Naive thymus-derived CD4-positive, alpha-beta T cell (primary cell): ENCODE data around the gene AP4E1. TPM values are rescaled to one million over a fixed set of nuclear protein-coding genes. Genes with fewer than 3 reads are reported as not detected.

Experiments
- ATAC-seq: fragments of 150-1000 bp; cut with Tn5 transposase; 2 replicates; pipeline ENCODE4 v1.10.0; 2021; ENCODE audit warnings: mild to moderate bottlenecking, moderate library complexity
- CTCF ChIA-PET: fragments of 350-600 bp; sonication (Branson Sonifier 250); formaldehyde crosslinking; loops from one replicate; lab custom pipeline; 2021; ENCODE audit warnings: antibody characterized with exemption; lab: Charles Lee
- POLR2A ChIA-PET: fragments of 350-600 bp; sonication (Branson Sonifier 250); formaldehyde crosslinking; loops from one replicate; lab custom pipeline; 2021; ENCODE audit warnings: antibody characterized with exemption, inconsistent platforms; lab: Charles Lee
- DNase-seq, 9 donors: peaks; one replicate each; pipeline versions ENCODE4 v3.0.0 to v3.0.0-alpha.2; 2020 to 2022; ENCODE audit warnings: mixed read lengths in 1 of 9
- H3K27ac ChIP-seq: one replicate; pipeline ENCODE4 v1.7.0; 2013; ENCODE audit warnings: mild to moderate bottlenecking, low read depth, low read length, moderate library complexity
- H3K27me3 ChIP-seq, 2 donors: one replicate each; pipeline ENCODE4 v1.7.0; 2013; ENCODE audit warnings: low read length in 2 of 2, mild to moderate bottlenecking in 2 of 2, moderate library complexity in 2 of 2; ENCODE audit not compliant: control insufficient read depth in 2 of 2, insufficient read depth in 2 of 2
- H3K36me3 ChIP-seq, 3 experiments: 1 replicate in 2 of 3; 2 replicates in 1 of 3; pipeline ENCODE4 v1.7.0; 2013; ENCODE audit warnings: low read length in 3 of 3, mild to moderate bottlenecking in 3 of 3, moderate library complexity in 1 of 3; ENCODE audit not compliant: insufficient read depth in 3 of 3, control insufficient read depth in 2 of 3
- H3K4me1 ChIP-seq, 2 donors: one replicate each; pipeline ENCODE4 v1.7.0; 2013; ENCODE audit warnings: low read length in 2 of 2, mild to moderate bottlenecking in 2 of 2, moderate library complexity in 1 of 2; ENCODE audit not compliant: control insufficient read depth in 2 of 2, insufficient read depth in 2 of 2
- H3K4me3 ChIP-seq: 2 replicates; pipeline ENCODE4 v1.7.0; 2013; ENCODE audit warnings: mild to moderate bottlenecking, low read length
- H3K9me3 ChIP-seq, 3 experiments: 1 replicate in 2 of 3; 2 replicates in 1 of 3; pipeline ENCODE4 v1.7.0; 2013; ENCODE audit warnings: low read length in 3 of 3; ENCODE audit not compliant: control insufficient read depth in 2 of 3
- H3K27ac Mint-ChIP-seq, 9 donors: one replicate each; pipeline ENCODE4 v1.8.0; 2020 to 2022; ENCODE audit warnings: mixed read lengths in 9 of 9, mild to moderate bottlenecking in 8 of 9, moderate library complexity in 5 of 9, inconsistent platforms in 2 of 9
- H3K27me3 Mint-ChIP-seq, 5 donors: one replicate each; pipeline ENCODE4 v1.8.0; 2021 to 2022; ENCODE audit warnings: mixed read lengths in 5 of 5, mild to moderate bottlenecking in 1 of 5
- H3K36me3 Mint-ChIP-seq, 5 donors: one replicate each; pipeline ENCODE4 v1.8.0; 2020 to 2022; ENCODE audit warnings: mixed read lengths in 5 of 5, mild to moderate bottlenecking in 3 of 5, inconsistent platforms in 1 of 5
- H3K4me1 Mint-ChIP-seq, 7 donors: one replicate each; pipeline ENCODE4 v1.8.0; 2020 to 2022; ENCODE audit warnings: mixed read lengths in 7 of 7, mild to moderate bottlenecking in 3 of 7, inconsistent platforms in 1 of 7
- H3K4me3 Mint-ChIP-seq, 10 donors: one replicate each; pipeline ENCODE4 v1.8.0; 2020 to 2022; ENCODE audit warnings: mild to moderate bottlenecking in 10 of 10, mixed read lengths in 10 of 10, moderate library complexity in 6 of 10, inconsistent platforms in 2 of 10
- H3K9me3 Mint-ChIP-seq, 11 donors: one replicate each; pipeline ENCODE4 v1.8.0; 2020 to 2022; ENCODE audit warnings: mixed read lengths in 11 of 11, mild to moderate bottlenecking in 4 of 11, inconsistent platforms in 1 of 11, moderate library complexity in 1 of 11
- intact Hi-C, 2 donors: fragments of 100-400 bp; cut with micrococcal nuclease; formaldehyde crosslinking; loops; one replicate each; pipeline ENCODE4 v1.15.1; 2023
- polyA plus RNA-seq, 2 donors: library from polyadenylated mRNA; unstranded; fragments of 300-500 nt; fragmentation: Illumina TruSeq; gene quantifications; one replicate each; pipeline ENCODE4 v1.2.3, GENCODE V29; 2021
- total RNA-seq, 6 experiments: library from RNA in 5 of 6; stranded (reverse) in 5 of 6; gene quantifications; 1 replicate in 5 of 6; 2 replicates in 1 of 6; pipeline ENCODE4 v1.2.3 and lab custom pipeline; 2021 to 2026

The AP4E1 gene
- 10 to 100 TPM in 4 of 5 experiments, 1 to 10 TPM in 1; 9.9 to 13.8 (median 12.5) TPM for total RNA-seq
- polyA plus RNA-seq, result 1 to 10 TPM; 3.0 to 5.4 TPM
- total RNA-seq (lab: John Stamatoyannopoulos, UW), result 25.2 reads per million, percentile 56 among the genes with 10 or more reads in this experiment

GRCh38 chr15:50908209-50909009 is at the start of gene AP4E1:
AP4E1 (plus strand) TSS chr15:50908683; CDS start chr15:50908779, 96 bp downstream.
- POLR2A ChIA-PET, result interaction anchor here (0.6 to 1.7 kb wide), 12 partner anchors 10 to 1753 kb away, joined by 3 to 8 read pairs (median 3); partner anchors contain the start of genes COPS2 and USP8
- Mint-ChIP-seq H3K9me3 (peaks cover 0 to 1% (median 0%) of the 10 kb centered on the region in 11 donors), H3K27ac (peak within 1 kb of the TSS; percentile 93 to 99 (median 98)), H3K36me3 (peaks cover 0 to 11% (median 10%) of the 10 kb centered on the region in 5 donors), H3K4me1 (peaks cover 11 to 35% (median 30%) of the 10 kb centered on the region in 7 donors), H3K27me3 (no peaks in the 10 kb centered on the region), H3K4me3 (peak within 1 kb of the TSS; percentile 89 to 99 (median 96))
- H3K4me1 ChIP-seq, result peaks cover 4% of the 10 kb centered on the region in 2 donors
- peaks cover 0 to 19% (median 0%) of the 10 kb centered on the region in 3 experiments for H3K36me3 ChIP-seq
- H3K4me3 ChIP-seq, result peak within 1 kb of the TSS; percentile 74
- H3K27ac ChIP-seq, result peak within 1 kb of the TSS; percentile 99
- ATAC-seq (peak; percentile 81), DNase-seq (peak; percentile 91 to 96 (median 95))
- H3K27me3 ChIP-seq, result no peaks in the 10 kb centered on the region
- intact Hi-C loops, result loop anchor here (1.0 to 10.0 kb wide), 20 partner anchors 22 to 1861 kb away; partner anchors contain the start of genes FAM227B (in 2 of the 2), SECISBP2L (in 2 of the 2), SLC27A2 (in 2 of the 2) and DTWD1 (in 1 of the 2)
- CTCF ChIA-PET, result interaction anchor here (0.6 to 2.1 kb wide), 6 partner anchors 18 to 764 kb away, joined by 3 to 8 read pairs (median 4); no protein-coding TSS in a partner anchor
- no peaks in the 10 kb centered on the region for H3K9me3 ChIP-seq

GRCh38 chr15:50860824-50861223 is 47.7 kb upstream of the AP4E1 start:
- ChIA-PET POLR2A (no interaction called here), CTCF (interaction anchor here (0.6 kb wide), 1 partner anchor 117 kb away, joined by 3 read pairs; no protein-coding TSS in a partner anchor)
- H3K9me3 ChIP-seq, result no peaks in the 10 kb centered on the region
- ATAC-seq (no peak), DNase-seq (no peak)
- no peak overlapping the region for H3K27ac ChIP-seq
- H3K36me3 ChIP-seq, result no peaks in the 10 kb centered on the region
- no peaks in the 10 kb centered on the region for H3K4me1 ChIP-seq
- Mint-ChIP-seq H3K27ac (no peak overlapping the region), H3K36me3 (peaks cover 0 to 3% (median 0%) of the 10 kb centered on the region in 5 donors), H3K4me1 (no peaks in the 10 kb centered on the region), H3K9me3 (peaks cover 0 to 1% (median 0%) of the 10 kb centered on the region in 11 donors), H3K4me3 (no peak overlapping the region), H3K27me3 (peaks cover 0 to 19% (median 0%) of the 10 kb centered on the region in 5 donors)
- no peaks in the 10 kb centered on the region for H3K27me3 ChIP-seq
- intact Hi-C loops, result no loop called here
- no peak overlapping the region for H3K4me3 ChIP-seq

GRCh38 chr15:50862553-50862952 is 45.9 kb upstream of the AP4E1 start:
- DNase-seq (no peak), ATAC-seq (no peak)
- no peaks in the 10 kb centered on the region for H3K4me1 Mint-ChIP-seq
- H3K4me3 ChIP-seq, result no peak overlapping the region
- no peak overlapping the region for H3K27ac ChIP-seq
- peaks cover 0 to 17% (median 0%) of the 10 kb centered on the region in 5 donors for H3K27me3 Mint-ChIP-seq
- peaks cover 0 to 1% (median 0%) of the 10 kb centered on the region in 11 donors for H3K9me3 Mint-ChIP-seq
- H3K27me3 ChIP-seq, result no peaks in the 10 kb centered on the region
- H3K4me3 Mint-ChIP-seq, result no peak overlapping the region
- no peaks in the 10 kb centered on the region for H3K36me3 ChIP-seq
- no peaks in the 10 kb centered on the region for H3K4me1 ChIP-seq
- intact Hi-C loops, result no loop called here
- H3K36me3 Mint-ChIP-seq, result peaks cover 0 to 3% (median 0%) of the 10 kb centered on the region in 5 donors
- ChIA-PET CTCF (interaction anchor here (0.6 kb wide), 1 partner anchor 495 kb away, joined by 4 read pairs; no protein-coding TSS in a partner anchor), POLR2A (no interaction called here)
- no peak overlapping the region for H3K27ac Mint-ChIP-seq
- no peaks in the 10 kb centered on the region for H3K9me3 ChIP-seq

- H3K9me3 Mint-ChIP-seq, result peaks cover 0 to 1% (median 0%) of the 10 kb centered on the region in 11 donors
- H3K27me3 Mint-ChIP-seq, result peaks cover 0 to 10% (median 0%) of the 10 kb centered on the region in 5 donors
- H3K27me3 ChIP-seq, result no peaks in the 10 kb centered on the region
- no peaks in the 10 kb centered on the region for H3K9me3 ChIP-seq
- no peak overlapping the region for H3K27ac Mint-ChIP-seq
- H3K4me3 ChIP-seq, result no peak overlapping the region
- no peak overlapping the region for H3K27ac ChIP-seq
- CTCF ChIA-PET, result interaction anchor here (0.9 kb wide), 1 partner anchor 11 kb away, joined by 3 read pairs; no protein-coding TSS in a partner anchor
- no peaks in the 10 kb centered on the region for H3K4me1 Mint-ChIP-seq
- intact Hi-C loops, result no loop called here
- DNase-seq (no peak), ATAC-seq (no peak)
- no peaks in the 10 kb centered on the region for H3K36me3 ChIP-seq
- H3K4me1 ChIP-seq, result no peaks in the 10 kb centered on the region
- POLR2A ChIA-PET, result no interaction called here
- H3K36me3 Mint-ChIP-seq, result peaks cover 0 to 3% (median 0%) of the 10 kb centered on the region in 5 donors
- no peak overlapping the region for H3K4me3 Mint-ChIP-seq
These were observed 43.6 kb upstream of the AP4E1 start for GRCh38 chr15:50864873-50865272.

- DNase-seq (no peak), ATAC-seq (no peak)
- no peak overlapping the region for H3K27ac ChIP-seq
- CTCF ChIA-PET, result no interaction called here
- intact Hi-C loops, result no loop called here
- H3K4me1 Mint-ChIP-seq, result no peaks in the 10 kb centered on the region
- peaks cover 0 to 16% (median 0%) of the 10 kb centered on the region in 5 donors for H3K27me3 Mint-ChIP-seq
- no peaks in the 10 kb centered on the region for H3K27me3 ChIP-seq
- H3K4me3 ChIP-seq, result no peak overlapping the region
- no peak overlapping the region for H3K4me3 Mint-ChIP-seq
- H3K27ac Mint-ChIP-seq, result no peak overlapping the region
- peaks cover 0 to 3% (median 0%) of the 10 kb centered on the region in 5 donors for H3K36me3 Mint-ChIP-seq
- H3K9me3 ChIP-seq, result no peaks in the 10 kb centered on the region
- no peaks in the 10 kb centered on the region for H3K4me1 ChIP-seq
- no peaks in the 10 kb centered on the region for H3K36me3 ChIP-seq
- POLR2A ChIA-PET, result no interaction called here
- H3K9me3 Mint-ChIP-seq, result peaks cover 0 to 1% (median 0%) of the 10 kb centered on the region in 11 donors
These were observed 42.7 kb upstream of the AP4E1 start for GRCh38 chr15:50865515-50866353.

GRCh38 chr15:50871832-50872231 is 36.7 kb upstream of the AP4E1 start:
- no peak overlapping the region for H3K27ac Mint-ChIP-seq
- H3K27me3 Mint-ChIP-seq, result peaks cover 0 to 42% (median 6%) of the 10 kb centered on the region in 5 donors
- DNase-seq, result no peak
- Histone ChIP-seq H3K9me3 (no peaks in the 10 kb centered on the region), H3K36me3 (no peaks in the 10 kb centered on the region), H3K27ac (no peak overlapping the region), H3K27me3 (no peaks in the 10 kb centered on the region), H3K4me1 (peaks cover 0 to 2% of the 10 kb centered on the region in 2 donors), H3K4me3 (no peak overlapping the region)
- no peaks in the 10 kb centered on the region for H3K36me3 Mint-ChIP-seq
- peaks cover 5 to 10% (median 5%) of the 10 kb centered on the region in 7 donors for H3K4me1 Mint-ChIP-seq
- H3K4me3 Mint-ChIP-seq, result no peak overlapping the region
- ChIA-PET CTCF (no interaction called here), POLR2A (no interaction called here)
- no peak for ATAC-seq
- no peaks in the 10 kb centered on the region for H3K9me3 Mint-ChIP-seq
- intact Hi-C loops, result loop anchor here in 1 of 2 donors (5.0 to 10.0 kb wide), 2 partner anchors 35 to 297 kb away; partner anchors contain the start of gene AP4E1
